ENCODE measurements around the gene ARL2BP.
"Not testable (repeated sequence)": the region's sequence is repeated elsewhere in the genome, so short reads cannot be mapped to it uniquely, and the experiment has no call there.

Gene ARL2BP

DNA sequence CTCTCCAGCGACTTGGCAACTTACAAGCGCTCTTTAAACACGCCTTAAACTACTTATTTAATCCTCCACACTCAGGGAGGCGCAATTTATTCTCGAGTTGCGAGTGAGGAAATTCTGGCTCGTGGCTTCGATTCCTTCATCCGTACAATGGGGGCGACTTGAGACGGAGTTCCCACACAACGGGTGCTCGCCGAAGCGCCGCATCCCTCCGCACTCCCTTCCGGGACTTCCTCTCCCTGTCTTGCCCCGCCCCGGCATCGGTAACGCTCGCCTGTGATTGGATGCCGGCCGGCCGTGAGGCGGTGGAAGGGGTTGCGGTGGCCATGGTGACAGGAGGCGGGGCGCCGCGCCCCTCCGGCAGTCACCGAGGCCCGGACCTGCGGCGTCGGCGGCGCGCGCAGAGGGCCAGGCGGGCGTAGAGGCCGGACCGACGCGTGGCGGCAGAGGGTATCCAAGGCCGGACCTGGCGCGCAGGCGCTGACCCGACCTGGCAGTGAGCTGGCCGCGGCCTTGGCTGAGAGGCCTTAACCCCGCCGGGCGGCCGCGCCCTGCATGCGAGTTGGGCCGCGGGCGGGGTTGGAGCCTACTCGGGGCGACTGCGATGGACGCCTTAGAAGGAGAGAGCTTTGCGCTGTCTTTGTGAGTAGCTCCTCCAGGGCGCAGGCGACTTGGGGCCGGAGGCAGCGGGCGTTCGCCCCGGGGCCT, at the start of gene ARL2BP:
ARL2BP (plus strand) TSS at position 493 of the 705 bp plus-strand sequence; CDS start at position 602, 109 bp downstream.
- in situ Hi-C loops (cut with HindIII; ENCODE audit: low sequenced_read_pairs), result no loop called here
- TF ChIP-seq, protein P1, sequence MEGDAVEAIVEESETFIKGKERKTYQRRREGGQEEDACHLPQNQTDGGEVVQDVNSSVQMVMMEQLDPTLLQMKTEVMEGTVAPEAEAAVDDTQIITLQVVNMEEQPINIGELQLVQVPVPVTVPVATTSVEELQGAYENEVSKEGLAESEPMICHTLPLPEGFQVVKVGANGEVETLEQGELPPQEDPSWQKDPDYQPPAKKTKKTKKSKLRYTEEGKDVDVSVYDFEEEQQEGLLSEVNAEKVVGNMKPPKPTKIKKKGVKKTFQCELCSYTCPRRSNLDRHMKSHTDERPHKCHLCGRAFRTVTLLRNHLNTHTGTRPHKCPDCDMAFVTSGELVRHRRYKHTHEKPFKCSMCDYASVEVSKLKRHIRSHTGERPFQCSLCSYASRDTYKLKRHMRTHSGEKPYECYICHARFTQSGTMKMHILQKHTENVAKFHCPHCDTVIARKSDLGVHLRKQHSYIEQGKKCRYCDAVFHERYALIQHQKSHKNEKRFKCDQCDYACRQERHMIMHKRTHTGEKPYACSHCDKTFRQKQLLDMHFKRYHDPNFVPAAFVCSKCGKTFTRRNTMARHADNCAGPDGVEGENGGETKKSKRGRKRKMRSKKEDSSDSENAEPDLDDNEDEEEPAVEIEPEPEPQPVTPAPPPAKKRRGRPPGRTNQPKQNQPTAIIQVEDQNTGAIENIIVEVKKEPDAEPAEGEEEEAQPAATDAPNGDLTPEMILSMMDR (IDR thresholded peaks at IDR 0.05; ENCODE audit: low read depth, low read length), result no peak
- peak; percentile 99 for DNase-seq (ENCODE audit: low read depth, low spot score)
- H3K4me3 ChIP-seq (ENCODE audit: low read depth, low read length), result peak within 1 kb of the TSS; percentile 71

DNA sequence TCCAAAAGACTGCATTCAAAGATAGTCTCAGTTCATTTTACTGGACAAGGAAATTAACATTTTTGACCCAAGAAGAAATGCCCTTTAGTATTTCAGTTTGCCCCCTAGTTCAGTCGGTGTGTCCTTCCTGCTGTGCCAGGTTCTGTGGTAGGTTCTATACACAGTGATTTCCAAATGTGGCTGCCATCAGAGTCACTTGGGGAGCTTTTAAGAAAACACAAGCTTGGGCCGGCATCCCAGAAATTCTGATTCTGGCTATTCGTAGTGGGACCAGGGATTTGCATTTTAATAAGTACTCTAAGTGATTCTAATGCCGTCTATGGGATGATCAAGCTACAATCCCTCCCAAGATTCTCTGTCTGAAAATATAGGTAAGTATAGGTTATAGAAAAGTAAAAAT, 48.8 kb upstream of the ARL2BP start:
- TF ChIP-seq, protein P1 (IDR thresholded peaks at IDR 0.05; ENCODE audit: low read depth, low read length), result no peak
- in situ Hi-C loops (cut with HindIII; ENCODE audit: low sequenced_read_pairs), result no loop called here
- H3K4me3 ChIP-seq (ENCODE audit: low read depth, low read length), result no peak overlapping the region
- DNase-seq (ENCODE audit: low read depth, low spot score), result no peak

DNA sequence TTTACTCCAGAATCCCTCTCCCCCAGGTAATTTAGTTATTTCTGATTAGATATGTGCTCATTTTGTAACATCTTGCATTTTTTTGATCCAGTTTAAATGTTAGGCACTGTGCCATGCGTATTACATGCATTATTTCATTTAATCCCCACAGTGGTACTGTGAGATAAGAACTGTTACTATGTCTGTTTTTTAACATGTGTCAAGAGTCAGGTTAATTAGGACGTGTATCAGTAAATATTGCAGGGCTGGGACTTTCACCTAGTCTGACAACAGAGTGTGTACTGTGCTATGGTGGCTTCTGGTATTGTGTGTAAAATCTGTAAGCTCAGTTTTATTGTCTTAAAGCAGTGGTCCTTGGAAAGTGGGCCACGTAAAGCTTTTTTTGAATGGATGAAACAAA, 48.3 kb upstream of the ARL2BP start:
- DNase-seq (ENCODE audit: low read depth, low spot score), result no peak
- TF ChIP-seq, protein P1 (IDR thresholded peaks at IDR 0.05; ENCODE audit: low read depth, low read length), result no peak
- H3K4me3 ChIP-seq (ENCODE audit: low read depth, low read length), result no peak overlapping the region
- in situ Hi-C loops (cut with HindIII; ENCODE audit: low sequenced_read_pairs), result no loop called here

DNA sequence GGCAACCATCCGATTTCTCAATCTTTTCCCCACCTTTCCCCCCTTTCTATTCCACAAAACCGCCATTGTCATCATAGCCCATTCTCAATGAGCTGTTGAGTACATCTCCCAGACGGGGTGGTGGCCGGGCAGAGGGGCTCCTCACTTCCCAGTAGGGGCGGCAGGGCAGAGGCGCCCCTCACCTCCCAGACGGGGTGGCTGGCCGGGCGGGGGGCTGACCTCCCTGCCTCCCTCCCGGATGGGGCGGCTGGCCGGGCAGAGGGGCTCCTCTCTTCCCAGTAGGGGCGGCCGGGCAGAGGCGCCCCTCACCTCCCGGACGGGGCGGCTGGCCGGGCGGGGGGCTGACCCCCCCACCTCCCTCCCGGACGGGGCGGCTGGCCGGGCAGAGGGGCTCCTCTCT, 44.7 kb upstream of the ARL2BP start:
- in situ Hi-C loops (cut with HindIII; ENCODE audit: low sequenced_read_pairs); H3K4me3 ChIP-seq (ENCODE audit: low read depth, low read length); DNase-seq (ENCODE audit: low read depth, low spot score): not testable (repeated sequence)

DNA sequence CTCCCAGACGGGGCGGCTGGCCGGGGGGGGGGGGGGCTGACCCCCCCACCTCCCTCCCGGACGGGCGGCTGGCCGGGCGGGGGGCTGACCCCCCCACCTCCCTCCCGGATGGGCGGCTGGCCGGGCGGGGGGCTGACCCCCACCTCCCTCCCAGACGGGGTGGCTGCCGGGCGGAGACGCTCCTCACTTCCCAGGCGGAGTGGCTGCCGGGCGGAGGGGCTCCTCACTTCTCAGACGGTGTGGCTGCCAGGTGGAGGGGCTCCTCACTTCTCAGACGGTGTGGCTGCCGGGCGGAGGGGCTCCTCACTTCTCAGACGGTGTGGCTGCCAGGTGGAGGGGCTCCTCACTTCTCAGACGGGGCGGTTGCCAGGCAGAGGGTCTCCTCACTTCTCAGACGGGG, 44.1 kb upstream of the ARL2BP start:
- in situ Hi-C loops (cut with HindIII; ENCODE audit: low sequenced_read_pairs); DNase-seq (ENCODE audit: low read depth, low spot score); H3K4me3 ChIP-seq (ENCODE audit: low read depth, low read length): not testable (repeated sequence)

DNA sequence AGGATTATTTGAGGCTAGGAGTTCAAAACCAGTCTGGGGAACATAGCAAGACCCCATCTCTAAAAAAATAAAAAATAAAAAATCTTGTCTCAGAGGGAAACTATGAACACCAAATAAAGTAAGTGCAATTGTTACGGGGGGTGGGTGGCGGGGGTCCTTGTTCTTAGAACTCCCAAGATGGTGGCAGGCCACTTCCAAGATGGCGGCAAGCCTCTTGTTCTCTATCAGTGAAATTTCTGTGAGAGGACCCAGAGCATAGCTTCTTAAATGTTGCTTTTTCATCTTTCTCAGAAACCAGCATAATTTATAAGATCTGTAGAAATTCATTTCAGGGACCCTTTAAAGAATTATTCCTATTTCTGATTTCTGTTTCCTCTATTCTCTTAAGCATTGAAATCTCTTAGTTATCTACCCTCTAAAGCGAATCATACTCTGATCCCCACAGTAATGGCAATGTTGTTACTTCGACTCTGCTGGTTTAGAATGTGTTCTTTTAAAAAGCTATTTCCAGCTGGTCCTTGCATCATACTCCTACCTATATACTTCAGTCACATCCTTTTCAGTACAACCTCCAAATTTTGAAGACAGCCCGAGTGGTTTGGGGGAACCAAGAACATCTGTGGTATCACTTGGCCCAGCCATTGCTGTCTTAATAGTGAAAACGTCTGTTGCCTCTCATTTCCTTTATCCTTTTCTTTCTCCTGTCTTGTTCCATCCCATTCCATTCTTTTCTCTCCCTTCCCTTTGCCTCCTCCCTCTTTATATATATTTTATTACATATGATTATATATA, 42.8 kb upstream of the ARL2BP start:
- H3K4me3 ChIP-seq (ENCODE audit: low read depth, low read length), result no peak overlapping the region
- TF ChIP-seq, protein P1 (IDR thresholded peaks at IDR 0.05; ENCODE audit: low read depth, low read length), result no peak
- in situ Hi-C loops (cut with HindIII; ENCODE audit: low sequenced_read_pairs), result no loop called here
- DNase-seq (ENCODE audit: low read depth, low spot score), result no peak

DNA sequence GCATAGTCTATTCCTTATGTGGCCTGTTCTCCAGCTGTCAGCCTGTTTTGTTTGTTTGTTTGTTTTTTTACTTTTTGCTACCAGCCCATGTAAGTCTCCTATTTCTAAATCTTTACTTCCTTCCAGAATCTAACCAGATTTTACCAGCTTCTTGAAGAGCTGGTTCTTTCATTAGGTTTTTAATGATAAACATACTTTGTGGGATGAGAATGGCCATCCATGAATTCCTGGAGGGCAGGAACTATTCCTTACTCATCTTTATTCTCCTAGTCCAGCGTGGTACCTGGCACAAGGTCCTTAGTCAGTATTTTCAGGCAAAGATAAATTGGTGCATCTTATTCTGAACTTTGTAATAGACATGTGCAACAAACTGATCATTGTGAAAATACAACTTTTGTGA, 41.6 kb upstream of the ARL2BP start:
- H3K4me3 ChIP-seq (ENCODE audit: low read depth, low read length), result no peak overlapping the region

More for the DNA sequence above, 41.6 kb upstream of the ARL2BP start:
- in situ Hi-C loops (cut with HindIII; ENCODE audit: low sequenced_read_pairs), result no loop called here
- no peak for DNase-seq (ENCODE audit: low read depth, low spot score)
- TF ChIP-seq, protein P1 (IDR thresholded peaks at IDR 0.05; ENCODE audit: low read depth, low read length), result no peak
